Kidney (tissue), 14 donors: ENCODE data around the gene DUSP16. TPM values are rescaled to one million over a fixed set of nuclear protein-coding genes. Genes with fewer than 3 reads are reported as not detected.

Source experiments
- DNase-seq, 5 donors: peaks; one replicate each; pipeline ENCODE4 v3.0.0-alpha.2; 2013 to 2020
- FAIRE-seq: peaks from 2 replicates; lab custom pipeline; 2012; peaks lifted over from hg19 to GRCh38; lab: Jason Lieb, UNC
- H3K27ac ChIP-seq, 2 donors: one replicate each; pipeline ENCODE4 v1.7.0; 2013; ENCODE audit warnings: low read depth in 2 of 2, low read length in 2 of 2, inconsistent platforms in 1 of 2
- H3K27me3 ChIP-seq: one replicate; pipeline ENCODE4 v1.7.1; 2013; ENCODE audit warnings: low read length, inconsistent platforms; ENCODE audit not compliant: control insufficient read depth, insufficient read depth
- H3K36me3 ChIP-seq, 3 donors: one replicate each; pipeline versions ENCODE4 v1.7.0 to v1.7.1; 2013; ENCODE audit warnings: low read length in 3 of 3, control low read depth in 1 of 3, inconsistent platforms in 1 of 3; ENCODE audit not compliant: insufficient read depth in 3 of 3, control insufficient read depth in 2 of 3
- H3K4me1 ChIP-seq, 3 donors: one replicate each; pipeline versions ENCODE4 v1.7.0 to v1.7.1; 2013; ENCODE audit warnings: low read length in 3 of 3, inconsistent platforms in 1 of 3, low read depth in 1 of 3; ENCODE audit not compliant: control insufficient read depth in 2 of 3, insufficient read depth in 2 of 3
- H3K4me3 ChIP-seq, 3 donors: one replicate each; pipeline versions ENCODE4 v1.7.0 to v1.8.1; 2013; ENCODE audit warnings: low read length in 3 of 3, control low read depth in 1 of 3, inconsistent platforms in 1 of 3
- H3K9ac ChIP-seq, 3 donors: one replicate each; pipeline versions ENCODE4 v1.7.0 to v1.7.1; 2013; ENCODE audit warnings: low read length in 3 of 3, control low read depth in 1 of 3, inconsistent platforms in 1 of 3
- H3K9me3 ChIP-seq, 3 donors: one replicate each; pipeline versions ENCODE4 v1.7.0 to v1.7.1; 2013; ENCODE audit warnings: low read length in 3 of 3, control low read depth in 1 of 3, inconsistent platforms in 1 of 3; ENCODE audit not compliant: control insufficient read depth in 2 of 3, insufficient read depth in 1 of 3
- intact Hi-C: fragments of 100-400 bp; cut with DNase I; formaldehyde crosslinking; loops from one replicate; pipeline ENCODE4 v1.11.1; 2022
- polyA plus RNA-seq: library from polyadenylated mRNA; stranded (reverse); fragments of 350-450 nt; fragmentation: Illumina TruSeq; extraction: RNeasy Lipid Tissue Mini Kit (QIAGEN cat#74804); gene quantifications from one replicate; pipeline ENCODE4 v1.2.3, GENCODE V29; 2014; ENCODE audit warnings: low read depth, low replicate concordance; ENCODE audit not compliant: insufficient read depth
- total RNA-seq: library from RNA; stranded (reverse); fragmentation: NEBNext Ultra II Directional; extraction: Animal tissue kit (Norgen Biotek cat#: 25700); gene quantifications from one replicate; pipeline ENCODE4 v1.2.1, GENCODE V29; 2021
- TF ChIP-seq, protein P1 (sequence below): IDR thresholded peaks from 3 replicates; pipeline ENCODE4 v1.5.1; 2012; ENCODE audit warnings: mild to moderate bottlenecking, moderate library complexity, borderline replicate concordance; ENCODE audit not compliant: insufficient read depth; ENCODE audit errors: extremely low read depth
- donor health status: control.
- donor health status: control.
- donor health status: control.
- donor health status: control.
- donor health status: control.
- donor health status: DM: yes; HTN: yes; CAD: no.
- donor health status: Normal renal cell carcinoma (clear cell type).

DUSP16 gene
- total and polyA plus RNA-seq, 2 donors from 2014 or later, result 6.6 to 27.4 TPM

DNA sequence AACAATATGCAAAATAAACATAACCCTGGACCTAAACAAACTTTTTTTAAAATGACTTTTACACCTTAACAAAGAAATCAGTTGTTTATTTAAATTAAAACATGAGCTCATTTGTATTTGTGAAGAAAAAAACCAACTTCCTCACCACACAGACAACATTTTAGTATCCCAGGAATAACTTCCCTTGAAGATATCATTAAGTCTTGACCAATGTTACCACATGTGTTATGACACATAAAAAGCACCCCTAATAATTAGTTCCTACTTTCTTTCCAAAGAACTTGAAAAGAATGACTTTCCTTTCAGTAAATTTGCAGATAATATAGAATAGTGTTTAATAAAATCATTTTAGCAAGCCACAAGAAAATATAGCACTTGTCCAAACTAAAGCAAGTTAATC is 42.4 kb downstream of the DUSP16 start:
- FAIRE-seq (no peak), DNase-seq (no peak)
- intact Hi-C loops, result no loop called here
- no peaks in the 10 kb centered on the region for H3K4me1 ChIP-seq
- peaks cover 0 to 9% (median 8%) of the 10 kb centered on the region in 3 donors for H3K36me3 ChIP-seq
- TF ChIP-seq, protein P1, sequence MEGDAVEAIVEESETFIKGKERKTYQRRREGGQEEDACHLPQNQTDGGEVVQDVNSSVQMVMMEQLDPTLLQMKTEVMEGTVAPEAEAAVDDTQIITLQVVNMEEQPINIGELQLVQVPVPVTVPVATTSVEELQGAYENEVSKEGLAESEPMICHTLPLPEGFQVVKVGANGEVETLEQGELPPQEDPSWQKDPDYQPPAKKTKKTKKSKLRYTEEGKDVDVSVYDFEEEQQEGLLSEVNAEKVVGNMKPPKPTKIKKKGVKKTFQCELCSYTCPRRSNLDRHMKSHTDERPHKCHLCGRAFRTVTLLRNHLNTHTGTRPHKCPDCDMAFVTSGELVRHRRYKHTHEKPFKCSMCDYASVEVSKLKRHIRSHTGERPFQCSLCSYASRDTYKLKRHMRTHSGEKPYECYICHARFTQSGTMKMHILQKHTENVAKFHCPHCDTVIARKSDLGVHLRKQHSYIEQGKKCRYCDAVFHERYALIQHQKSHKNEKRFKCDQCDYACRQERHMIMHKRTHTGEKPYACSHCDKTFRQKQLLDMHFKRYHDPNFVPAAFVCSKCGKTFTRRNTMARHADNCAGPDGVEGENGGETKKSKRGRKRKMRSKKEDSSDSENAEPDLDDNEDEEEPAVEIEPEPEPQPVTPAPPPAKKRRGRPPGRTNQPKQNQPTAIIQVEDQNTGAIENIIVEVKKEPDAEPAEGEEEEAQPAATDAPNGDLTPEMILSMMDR, result no peak
- no peaks in the 10 kb centered on the region for H3K9me3 ChIP-seq
- no peak overlapping the region for H3K4me3 ChIP-seq
- H3K27me3 ChIP-seq, result no peaks in the 10 kb centered on the region
- no peak overlapping the region for H3K9ac ChIP-seq
- no peak overlapping the region for H3K27ac ChIP-seq

DNA sequence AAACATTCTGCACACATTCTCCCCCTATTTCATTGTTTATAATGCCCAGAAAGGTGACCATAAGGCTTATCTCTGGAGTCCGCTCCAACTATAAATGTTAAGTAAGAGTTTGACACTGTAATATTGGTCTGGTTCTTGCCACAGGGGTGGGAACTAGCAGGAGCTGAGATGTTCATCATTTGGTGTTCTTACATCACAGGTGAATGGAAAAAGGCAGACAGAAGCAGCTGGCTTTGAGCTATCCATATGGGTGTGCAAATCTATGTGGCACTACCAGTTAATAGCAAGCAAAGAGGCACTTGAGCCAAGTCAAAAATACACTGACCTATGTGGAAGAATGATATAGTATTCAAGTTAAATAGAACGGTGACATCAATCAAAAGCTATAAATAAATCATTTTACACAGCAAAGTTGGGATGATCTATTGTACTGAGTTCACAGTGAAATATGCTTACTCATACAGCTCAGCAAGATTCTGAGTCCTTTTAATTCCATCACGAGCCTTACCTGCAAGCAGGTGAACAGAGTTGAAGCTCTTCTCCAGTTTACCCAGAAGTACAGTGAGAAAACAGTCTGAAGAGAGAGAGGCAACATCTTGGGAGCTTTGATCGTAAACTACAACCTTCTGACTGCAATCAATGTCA is 43.2 kb downstream of the DUSP16 start:
- H3K36me3 ChIP-seq, result peaks cover 0 to 9% (median 8%) of the 10 kb centered on the region in 3 donors
- TF ChIP-seq, protein P1, result no peak
- no peaks in the 10 kb centered on the region for H3K27me3 ChIP-seq
- H3K9me3 ChIP-seq, result no peaks in the 10 kb centered on the region
- FAIRE-seq (no peak), DNase-seq (no peak)
- no peak overlapping the region for H3K4me3 ChIP-seq
- no peaks in the 10 kb centered on the region for H3K4me1 ChIP-seq
- no peak overlapping the region for H3K27ac ChIP-seq
- H3K9ac ChIP-seq, result no peak overlapping the region
- intact Hi-C loops, result no loop called here

DNA sequence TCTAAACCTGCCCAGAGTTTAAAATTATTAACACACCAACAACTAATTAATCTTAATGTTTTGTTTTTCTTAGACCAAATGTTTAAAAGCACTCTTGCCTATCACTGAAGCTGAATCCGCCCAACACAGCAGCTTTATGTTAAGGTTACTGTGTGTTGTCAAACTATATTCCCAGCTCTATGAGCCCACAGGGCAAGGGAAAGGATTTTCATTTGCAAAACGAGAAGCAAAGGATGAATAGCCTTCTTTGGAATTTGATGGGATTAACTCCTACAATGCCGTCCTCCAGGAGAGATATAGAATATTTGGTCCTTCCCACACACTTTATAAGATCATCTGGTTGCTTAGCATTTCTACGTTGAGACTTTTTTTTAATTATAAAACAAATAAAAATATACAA is 43.7 kb downstream of the DUSP16 start:
- Histone ChIP-seq H3K9ac (no peak overlapping the region), H3K9me3 (no peaks in the 10 kb centered on the region), H3K27me3 (no peaks in the 10 kb centered on the region), H3K27ac (no peak overlapping the region), H3K4me3 (no peak overlapping the region), H3K36me3 (peaks cover 0 to 9% (median 8%) of the 10 kb centered on the region in 3 donors), H3K4me1 (no peaks in the 10 kb centered on the region)
- DNase-seq (no peak), FAIRE-seq (no peak)
- intact Hi-C loops, result no loop called here
- TF ChIP-seq, protein P1, result no peak

DNA sequence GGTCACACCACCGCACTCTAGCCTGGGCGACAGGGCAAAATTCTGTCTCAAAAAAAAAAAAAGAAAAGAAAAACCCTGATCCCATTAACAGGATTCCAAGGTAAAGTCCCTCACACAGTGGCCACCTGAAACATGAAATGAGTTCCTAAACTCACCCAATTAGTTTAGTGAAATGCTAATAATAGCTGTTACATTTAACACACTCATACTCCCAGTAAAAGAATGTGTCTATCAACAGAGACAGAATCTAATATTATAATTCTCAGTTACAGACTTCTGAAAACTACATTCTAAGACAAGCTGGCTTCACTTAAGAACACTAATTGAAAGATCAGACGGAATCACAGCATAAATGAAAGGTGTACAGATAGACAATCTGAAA is 44.2 kb downstream of the DUSP16 start:
- Histone ChIP-seq H3K36me3 (peaks cover 0 to 9% (median 8%) of the 10 kb centered on the region in 3 donors), H3K27me3 (no peaks in the 10 kb centered on the region), H3K9ac (no peak overlapping the region), H3K4me1 (no peaks in the 10 kb centered on the region), H3K9me3 (no peaks in the 10 kb centered on the region), H3K4me3 (no peak overlapping the region), H3K27ac (no peak overlapping the region)
- no peak for FAIRE-seq
- DNase-seq, result no peak
- TF ChIP-seq, protein P1, result no peak
- intact Hi-C loops, result no loop called here
